GM21515 (cell line): ENCODE measurements around the gene SLC4A5.

ENCODE experiments used
- ATAC-seq: cut with Tn5 transposase; IDR thresholded peaks from one replicate; pipeline ENCODE4 v1.9.1; 2021; ENCODE audit not compliant: unreplicated experiment

The SLC4A5 gene

DNA sequence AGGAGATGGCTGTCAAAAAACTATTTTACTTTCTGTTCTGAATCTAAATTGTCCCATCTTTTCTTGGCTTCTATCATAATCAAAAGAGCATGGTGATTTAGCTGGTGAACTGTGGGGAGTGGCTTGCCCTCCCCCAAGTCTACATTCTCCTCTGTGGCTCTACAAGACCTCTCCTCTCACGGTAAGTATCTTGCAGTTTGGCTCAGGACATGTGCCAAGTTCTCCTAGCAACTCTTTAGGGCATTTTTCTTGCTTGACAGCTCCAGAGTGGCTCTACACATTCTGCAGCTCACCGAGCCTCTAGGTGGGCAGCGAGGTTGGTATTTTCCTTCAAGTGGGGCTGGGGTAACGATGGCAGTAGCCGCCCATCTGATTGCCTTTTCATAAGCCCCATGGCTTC is 29.1 kb downstream of the SLC4A5 start:
- no peak for ATAC-seq

DNA sequence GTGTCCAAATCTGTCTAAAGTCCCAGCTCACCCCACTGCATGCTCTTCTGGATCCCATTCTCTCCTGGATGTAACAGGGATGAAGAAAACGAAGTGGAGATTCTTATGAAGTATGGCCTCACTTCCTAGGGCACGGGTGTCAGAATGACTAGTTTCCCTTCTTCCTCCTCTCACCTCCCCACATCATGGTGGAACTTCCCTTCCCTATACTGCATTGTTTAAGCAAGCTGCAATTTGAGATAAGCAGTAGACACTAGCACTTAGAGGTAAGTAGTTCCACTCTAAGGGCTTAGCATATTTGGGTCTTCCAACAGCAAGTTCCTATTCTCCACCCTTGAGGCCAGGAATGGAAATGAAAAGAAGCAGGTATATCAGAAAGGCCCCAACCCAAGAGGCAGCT is 29.7 kb downstream of the SLC4A5 start:
- ATAC-seq = no peak

DNA sequence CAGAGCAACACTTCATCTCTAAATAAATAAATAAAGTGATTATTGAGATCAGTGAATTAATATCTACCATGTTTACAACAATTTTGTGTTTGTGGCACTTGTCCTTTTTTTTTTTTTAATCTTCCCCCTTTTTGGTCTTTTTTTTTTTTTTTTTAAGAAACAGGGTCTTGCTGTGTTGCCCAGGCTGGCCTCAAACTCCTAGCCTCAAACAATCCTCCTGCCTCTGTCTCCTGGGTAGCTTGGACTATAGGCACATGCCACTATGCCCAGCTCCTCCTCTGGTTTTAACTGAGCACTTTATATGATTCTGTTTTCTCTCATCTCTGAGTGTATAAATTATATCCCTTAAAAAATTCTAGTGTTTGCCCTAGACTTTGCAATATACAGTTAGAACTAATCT is 30.3 kb downstream of the SLC4A5 start:
- ATAC-seq = no peak

DNA sequence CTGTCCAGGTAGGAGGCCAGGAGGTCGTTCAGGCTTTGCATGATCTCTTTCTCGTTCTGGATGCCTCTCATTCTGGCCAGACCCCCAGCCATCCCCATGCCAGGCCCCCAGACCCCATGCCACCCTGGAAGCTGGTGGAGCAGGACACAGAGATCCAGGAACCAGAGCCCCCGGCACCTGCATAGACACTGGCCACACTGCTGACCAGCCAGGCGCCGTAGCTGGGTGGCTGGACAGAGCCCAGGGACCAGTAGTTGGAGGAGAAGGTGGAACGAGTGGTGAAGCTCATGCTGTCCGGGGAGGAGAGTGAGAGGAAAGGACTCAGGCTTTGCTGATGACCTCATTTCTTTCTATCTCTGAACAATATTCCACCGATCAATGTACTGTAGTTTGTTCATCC is 35.5 kb downstream of the SLC4A5 start:
- ATAC-seq = no peak

DNA sequence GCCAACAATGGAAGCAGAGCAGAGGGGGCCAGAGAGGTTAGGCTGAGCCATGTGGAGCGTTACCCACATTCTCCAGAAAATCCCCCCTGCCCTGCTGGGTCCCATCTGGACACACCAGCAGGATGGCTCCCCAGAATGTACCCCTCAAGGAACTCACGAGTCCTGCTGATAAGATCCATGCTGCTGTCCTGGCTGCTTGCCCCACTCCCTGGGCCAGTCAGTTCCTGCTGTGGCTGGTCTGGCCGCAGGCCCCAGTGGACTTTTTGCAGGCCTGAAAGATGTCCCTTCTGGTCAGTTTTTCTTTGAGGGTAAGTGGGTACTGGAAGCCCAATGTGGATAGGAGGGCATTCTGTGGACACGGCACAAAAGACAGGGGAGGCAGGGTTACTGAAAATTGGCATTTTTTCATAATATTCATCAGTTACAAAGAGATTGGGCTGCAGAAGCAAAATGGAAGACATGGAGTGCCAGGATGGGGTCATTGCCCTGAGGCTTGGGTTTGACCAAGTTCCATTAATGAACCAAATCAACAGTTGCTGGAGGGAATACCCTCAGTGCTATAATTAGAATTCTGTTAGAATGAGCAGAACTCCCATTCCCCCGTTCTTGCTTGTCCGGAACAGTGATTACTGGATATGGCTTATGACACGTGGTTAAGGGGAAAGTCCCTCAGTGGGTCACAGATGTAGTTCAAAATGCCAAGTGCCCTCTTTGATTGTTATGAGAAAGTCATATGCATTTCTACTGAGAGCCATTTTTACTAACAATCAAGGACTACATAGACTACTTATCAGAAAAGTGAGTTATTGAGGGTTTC is 38.7 kb downstream of the SLC4A5 start:
- no peak for ATAC-seq

DNA sequence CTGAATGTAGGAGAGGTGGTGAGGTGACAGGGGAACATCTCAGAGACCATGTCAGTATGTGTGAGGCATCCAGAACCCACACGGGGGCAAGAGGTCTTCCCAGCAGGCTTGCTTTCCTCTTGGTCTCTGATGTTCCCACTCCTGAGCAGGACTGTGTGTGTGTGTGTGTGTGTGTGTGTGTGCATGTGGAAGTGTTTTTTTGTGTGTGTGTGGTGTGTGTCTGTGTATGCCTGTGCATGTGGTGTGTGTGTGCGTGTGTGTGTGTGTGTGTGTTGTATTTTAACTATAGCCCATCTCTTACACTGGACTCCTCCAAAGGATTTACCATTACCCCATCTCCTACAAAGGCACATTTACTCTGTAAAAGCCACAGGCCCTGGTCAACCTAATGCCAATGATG is 40.4 kb downstream of the SLC4A5 start:
- no peak for ATAC-seq

DNA sequence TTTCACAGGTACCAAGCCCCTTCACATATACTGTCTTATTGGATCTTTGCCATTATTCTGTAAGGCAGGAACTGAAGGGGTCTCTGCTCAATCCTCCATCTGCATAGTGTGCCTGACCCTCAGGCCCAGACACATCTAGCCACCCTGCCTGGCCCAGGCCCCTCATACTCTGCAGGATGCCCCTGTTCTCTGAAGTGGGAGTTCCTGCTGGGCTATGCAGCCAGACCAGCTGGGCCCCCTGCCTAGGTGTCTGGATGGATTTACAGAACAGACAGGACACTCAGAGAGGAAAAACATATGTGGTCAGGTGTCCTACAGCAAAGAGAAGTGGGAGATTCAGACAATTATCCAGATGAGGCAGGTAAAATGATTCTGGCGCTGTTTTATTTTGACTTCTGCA is 42.0 kb downstream of the SLC4A5 start:
- ATAC-seq = no peak

DNA sequence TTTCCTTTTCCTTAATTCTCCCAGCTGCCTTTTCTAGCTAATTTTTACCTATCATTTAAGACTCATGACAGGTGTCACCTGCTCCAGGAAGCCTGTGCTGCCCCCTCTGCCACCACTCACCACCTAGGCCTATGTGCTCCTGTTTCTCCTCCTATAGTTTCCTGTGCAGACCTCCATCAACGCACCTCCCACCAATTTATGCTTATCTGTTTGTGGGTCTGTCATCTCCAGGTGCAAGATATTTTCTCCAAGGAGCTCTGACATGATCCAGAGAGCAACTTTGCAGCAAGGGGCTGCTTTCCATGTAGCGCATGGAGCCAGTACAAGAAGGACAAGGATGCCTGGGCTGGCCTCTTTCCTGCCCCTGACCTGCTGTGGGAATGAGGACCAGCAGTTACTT is 42.7 kb downstream of the SLC4A5 start:
- ATAC-seq = no peak

DNA sequence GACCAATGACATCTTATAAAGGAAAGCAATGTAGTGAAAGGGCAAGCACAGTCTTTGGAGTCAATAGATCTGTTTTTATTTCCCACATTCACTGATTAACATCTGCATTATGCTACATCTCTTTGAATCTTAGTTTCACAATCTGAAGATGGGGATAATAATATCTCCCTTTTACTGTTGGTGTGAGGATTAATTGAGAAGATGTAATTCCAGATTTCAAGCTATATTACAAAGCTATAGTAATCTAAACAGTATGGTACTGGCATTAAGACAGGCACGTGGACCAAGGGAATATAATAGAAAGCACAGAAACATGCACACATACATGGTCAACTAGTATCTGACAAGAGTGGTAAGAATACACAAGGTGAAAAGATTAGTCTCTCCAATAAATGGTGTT is 45.3 kb downstream of the SLC4A5 start:
- no peak for ATAC-seq

DNA sequence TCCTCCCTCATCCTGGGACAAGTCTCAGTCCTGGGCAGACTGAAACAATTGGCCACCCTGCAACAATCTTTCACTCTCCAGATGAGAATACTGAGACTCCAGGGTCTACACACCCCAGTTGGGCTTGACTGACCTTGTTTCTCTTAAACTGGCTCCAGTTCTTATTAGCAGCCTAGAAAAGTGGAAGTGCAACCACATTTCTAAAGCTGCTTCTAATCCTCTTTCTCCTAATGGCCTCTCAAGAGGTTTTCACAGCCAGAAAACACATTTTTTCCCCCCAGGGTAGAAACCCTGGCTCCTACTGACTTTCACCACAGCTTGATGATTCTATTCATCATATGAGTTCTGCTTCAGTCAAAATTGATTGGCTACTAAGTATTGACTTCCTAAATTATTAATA is 45.8 kb downstream of the SLC4A5 start:
- ATAC-seq = no peak

DNA sequence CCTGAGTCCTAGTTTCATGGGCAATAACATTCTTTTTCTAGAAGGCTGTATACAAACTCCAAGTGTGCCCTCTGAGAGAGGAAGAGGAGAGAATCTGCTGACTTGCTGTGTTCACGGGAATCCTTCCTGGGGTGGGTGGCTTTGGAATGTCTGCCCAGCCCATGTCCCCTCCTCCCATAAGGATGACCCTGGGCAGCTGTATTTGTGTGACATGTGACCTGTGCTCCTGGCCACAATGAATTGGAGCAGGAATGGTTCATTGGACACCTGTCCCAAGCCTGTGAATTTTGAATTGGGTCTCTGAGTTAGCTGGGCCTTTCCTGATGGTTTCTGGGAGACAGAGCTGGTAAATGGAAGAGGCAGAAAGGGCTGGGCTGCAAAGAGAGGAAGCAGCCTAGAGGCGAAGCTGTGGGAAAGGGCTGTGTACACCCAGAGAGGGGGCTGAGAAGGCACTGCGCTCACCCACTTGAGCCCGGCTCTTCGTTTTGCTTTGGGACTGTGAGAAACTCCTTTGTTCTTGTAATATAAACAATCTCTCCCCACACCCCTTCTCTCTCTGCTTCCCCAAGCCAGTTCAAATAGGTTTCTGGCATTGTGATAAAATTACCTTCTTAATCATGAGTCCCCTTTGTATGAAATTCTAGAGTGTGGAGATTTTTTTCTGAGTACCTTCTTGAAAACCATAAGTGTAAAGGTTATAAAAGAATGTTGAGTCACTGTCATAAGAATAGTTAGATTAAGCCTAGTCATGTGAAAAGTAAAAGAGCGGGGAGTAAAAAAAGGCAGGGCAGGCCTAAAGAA is 49.8 kb downstream of the SLC4A5 start:
- ATAC-seq = no peak

DNA sequence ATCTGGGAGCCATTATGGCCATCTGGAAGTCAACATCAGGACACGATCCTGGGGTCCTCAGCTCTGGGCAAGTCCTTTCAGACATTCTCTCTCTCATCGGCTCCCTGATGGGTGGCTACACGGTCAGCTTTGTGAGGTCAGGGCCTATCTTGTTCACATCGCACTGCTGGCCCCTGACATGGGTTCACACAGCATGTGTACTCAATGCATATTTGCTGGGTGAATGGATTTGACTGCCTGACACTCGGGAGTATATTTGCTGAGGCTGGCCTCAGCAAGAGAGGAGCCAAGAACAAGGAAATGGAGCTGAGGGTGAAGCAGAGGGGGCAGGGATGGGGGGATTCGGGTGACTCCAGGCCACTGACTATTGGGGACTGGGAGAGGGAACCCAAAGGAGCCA is 50.5 kb downstream of the SLC4A5 start:
- ATAC-seq = no peak

DNA sequence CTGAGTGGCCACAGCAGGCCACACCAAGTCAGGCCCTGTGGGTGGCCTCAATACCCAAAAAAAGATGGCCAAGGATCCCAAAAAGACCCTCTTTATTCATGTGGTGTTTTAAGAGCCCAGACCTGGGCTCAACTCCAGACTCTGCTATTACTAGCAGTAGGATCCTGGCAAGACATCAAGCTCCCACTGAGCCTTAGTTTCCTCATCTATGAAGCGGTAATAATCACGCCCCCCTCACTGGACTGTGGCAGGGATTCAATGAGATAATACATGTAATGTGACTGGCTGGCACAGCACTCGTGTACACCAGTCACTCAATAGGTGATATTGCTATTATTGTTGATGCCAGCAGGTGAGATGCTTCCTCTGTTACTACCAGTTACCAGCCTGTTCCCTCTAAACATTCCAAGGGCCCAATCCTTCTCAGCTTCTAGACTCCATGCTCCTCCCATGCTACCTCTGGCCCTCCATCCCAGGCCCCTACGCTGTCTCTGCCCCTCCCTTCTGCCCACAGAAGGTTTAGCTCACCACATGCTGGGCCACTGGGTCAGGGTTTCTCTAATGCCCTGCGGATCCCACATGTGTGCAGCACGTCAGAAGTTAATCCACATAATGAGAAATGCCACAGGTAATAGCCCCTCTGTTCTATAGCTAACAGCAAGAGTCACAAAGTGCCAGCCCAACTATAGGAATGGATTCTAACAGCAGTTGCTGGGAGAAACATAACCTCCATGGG is 51.2 kb downstream of the SLC4A5 start:
- ATAC-seq = no peak

DNA sequence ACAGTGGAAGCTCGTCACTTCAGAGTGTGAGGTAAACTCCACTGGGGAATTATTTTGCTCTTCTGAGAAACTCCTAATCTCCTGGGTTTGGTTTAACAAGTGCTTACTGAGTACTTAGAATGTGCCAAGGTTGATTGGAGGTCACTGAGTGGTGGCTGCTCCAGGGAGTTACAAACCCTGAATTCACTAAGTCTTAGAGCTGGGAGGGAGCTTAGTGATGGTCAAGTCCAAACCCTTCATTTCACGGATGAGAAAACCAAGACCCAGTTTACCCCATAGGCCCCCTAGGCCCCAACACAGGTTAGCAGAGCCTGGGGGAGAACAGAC is 52.0 kb downstream of the SLC4A5 start:
- no peak for ATAC-seq

DNA sequence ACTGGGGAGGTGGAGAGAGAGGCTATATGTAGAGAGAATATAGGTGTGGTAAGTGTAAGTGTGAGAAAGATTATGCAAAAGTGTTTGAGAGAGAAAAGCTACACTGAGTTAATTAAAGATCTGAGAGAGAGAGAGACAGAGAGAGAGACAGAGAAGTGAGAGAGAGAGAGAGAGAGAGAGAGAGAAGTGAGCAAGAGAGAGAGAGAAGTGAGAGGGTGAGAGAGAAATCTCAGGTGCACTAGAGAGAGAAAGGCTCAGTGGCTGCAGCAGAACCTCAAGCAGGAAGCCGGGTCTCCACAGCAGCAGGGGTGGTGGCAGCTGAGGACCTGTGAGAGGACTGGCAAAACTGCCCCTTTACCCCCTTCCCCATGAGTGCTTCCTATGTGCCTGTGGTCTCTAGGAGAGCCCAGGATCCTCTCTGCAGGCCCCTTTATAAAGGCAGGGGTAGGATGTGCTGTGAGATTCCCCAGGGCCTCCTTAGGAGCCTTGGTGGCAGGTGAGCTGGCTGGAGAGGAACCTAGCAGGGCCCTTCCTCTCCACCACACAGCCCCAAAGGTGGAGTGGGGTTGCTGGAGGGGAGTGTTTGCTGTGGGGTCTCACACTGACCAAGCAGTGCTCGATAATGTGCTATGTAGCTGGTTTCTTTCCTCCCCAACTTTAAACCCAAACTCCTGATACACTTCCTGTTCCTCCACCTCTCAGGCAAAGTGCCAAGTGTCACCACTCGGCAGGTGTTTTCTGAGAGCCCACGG is 52.6 kb downstream of the SLC4A5 start:
- peak; percentile 65 for ATAC-seq

DNA sequence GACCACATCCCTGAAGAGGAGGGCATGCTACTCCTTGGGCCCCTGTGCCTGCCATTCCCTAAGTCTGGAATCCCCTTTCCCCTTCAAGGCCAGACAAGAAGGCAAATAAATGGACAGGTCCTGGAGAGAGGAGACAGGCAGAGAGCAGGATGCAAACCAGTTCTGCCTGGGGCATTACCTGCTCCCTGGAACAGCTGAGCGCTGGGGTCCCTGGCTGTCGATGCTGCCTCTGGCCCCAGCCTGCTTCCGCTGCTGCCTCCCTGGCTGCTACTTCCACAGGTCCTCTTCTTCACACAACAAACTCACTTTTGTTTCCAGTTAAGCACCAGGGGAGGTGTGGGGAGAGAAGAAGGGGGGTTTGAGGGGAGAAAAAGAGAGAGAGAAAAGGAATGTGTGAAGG is 53.1 kb downstream of the SLC4A5 start:
- no peak for ATAC-seq

DNA sequence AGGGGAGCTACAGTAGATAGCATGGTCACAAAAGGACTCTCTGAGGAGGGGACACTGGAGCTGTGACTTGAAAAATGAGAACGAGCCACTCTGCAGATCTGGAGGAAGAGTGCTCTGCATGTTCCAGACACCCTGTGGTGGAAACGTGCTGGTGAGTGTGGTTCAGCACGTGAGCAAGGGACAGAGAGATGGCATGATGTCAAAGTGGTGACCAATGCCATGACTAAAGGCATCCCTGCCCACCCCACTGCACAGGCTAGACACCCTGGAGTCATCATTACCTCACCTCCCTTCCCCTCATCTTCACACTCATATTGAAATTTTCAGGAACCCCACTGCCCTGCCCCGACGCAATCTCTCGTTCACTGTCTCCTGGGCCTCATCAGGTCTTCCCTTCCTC is 56.5 kb downstream of the SLC4A5 start:
- ATAC-seq = no peak

DNA sequence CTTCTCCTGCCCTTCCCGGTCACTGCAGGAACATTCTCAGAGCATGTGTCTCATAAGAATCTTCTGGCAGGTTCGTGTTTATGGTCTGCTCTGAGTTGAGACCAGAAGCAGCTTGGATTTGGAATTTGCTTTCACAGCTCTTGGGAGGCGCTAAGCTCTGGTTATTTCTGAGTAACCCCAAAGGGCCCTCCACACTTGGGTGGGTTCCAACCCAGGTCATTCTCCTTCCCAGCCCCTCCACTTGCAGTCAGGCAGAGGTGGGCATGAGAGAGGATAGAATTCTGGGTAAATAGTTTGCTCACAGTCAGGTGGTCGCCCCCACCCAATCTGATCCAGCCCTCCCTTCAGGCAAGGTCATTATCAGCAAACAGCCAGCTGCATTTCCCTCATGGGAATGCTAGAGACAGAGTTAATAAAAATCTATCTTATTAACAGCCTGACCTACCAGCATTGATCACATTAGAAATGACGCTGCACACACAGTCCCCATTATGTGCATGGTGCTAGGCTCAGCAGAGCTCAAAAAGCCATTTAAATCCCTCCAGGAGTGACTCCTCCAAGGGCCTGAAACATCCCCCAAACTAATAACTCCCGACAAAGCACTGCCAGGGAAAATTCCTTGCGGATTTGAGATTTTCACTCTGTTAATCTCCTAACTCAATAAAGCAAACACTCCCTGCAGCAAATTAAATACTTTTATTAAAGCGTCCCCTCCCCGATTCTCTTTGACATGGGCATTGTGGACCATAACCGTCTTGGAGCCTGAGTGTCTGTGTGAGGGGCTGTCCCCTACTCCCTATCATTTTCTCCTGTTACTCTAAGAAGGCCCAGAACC is 61.9 kb downstream of the SLC4A5 start:
- ATAC-seq = no peak

DNA sequence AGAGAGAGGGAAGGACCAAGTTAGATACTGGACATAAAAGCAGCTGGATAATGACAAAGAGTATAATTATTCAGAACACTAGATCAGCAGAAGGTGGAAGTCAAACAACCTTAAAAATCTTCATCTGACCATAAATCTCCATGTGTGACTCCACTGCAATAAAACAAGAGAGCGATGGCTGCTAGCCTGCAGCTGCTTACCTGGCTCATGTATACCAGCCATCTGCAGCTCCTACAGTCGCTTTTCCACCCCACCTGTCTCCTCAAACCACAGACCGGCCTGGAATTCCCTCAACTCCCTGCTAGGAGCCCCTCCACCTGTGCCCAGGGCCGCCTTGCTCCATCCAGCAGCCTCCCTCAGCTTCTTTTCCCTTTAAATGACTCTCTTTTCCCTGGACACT is 64.5 kb downstream of the SLC4A5 start:
- no peak for ATAC-seq

DNA sequence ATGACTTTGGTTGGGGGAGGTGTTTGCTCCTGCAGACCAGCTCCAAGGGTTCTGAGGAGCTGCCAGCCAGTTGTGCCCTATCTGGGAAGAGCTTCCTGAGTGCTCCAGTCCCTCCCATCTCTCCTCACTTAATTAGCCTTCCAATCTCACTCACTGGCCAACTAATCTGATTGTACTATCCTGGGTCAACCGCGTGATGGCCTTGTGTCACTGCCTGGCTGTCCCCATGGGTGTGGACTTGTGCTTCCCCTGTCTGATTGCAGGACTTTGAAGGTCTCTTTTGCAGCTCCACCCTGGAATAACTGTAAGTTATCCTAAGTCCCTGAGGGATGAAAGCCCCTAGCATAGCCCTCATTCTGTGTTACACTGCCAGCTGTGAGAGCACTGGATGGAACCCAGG is 65.0 kb downstream of the SLC4A5 start:
- no peak for ATAC-seq
